ENCODE measurements around the gene NPR2. TPM values are rescaled to one million over a fixed set of nuclear protein-coding genes. Genes with fewer than 3 reads are reported as not detected.

Gene NPR2
- total RNA-seq, 2 experiments from 2014 or later, result 12.4 to 13.4 TPM

DNA sequence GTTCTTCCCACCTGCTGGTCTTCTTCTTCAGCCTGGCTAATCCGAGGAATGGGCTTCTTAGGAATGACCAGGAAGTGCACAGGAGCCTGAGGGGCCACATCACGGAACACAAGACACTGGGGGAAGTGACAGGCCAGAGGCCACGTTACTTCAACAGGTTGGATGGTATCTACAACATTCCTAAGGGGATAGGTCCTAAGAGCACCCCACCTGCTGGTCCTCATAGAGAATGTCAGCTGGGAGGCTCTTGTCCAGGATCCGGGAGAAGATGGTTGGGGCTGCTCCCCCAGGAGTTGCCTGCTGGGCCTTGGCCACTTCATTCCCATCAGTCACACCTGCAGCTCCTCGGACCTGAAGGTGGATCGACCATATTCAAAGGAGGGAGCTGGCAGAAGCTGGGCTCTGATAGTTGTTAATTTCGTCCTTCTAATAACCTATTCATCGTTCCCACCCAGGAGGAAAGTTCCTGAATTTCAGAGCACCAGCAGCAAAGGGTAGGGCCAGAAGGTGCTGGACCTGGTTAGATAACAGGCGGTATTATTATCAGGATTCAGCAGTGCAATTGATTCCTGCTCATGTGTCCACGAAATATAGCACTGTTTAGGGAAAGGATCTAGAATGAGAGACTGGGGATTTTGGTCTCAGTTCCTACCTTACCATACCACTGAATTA, 22.2 kb downstream of the NPR2 start:
- ATAC-seq (no peak), DNase-seq (no peak)
- Mint-ChIP-seq H3K4me1 (peaks cover 44% of the 10 kb centered on the region), H3K36me3 (peaks cover 2% of the 10 kb centered on the region), H3K27me3 (peaks cover 2% of the 10 kb centered on the region), H3K9me3 (ENCODE audit: low read depth) (no peaks in the 10 kb centered on the region), H3K27ac (peak overlapping the region; percentile 97), H3K4me3 (peak overlapping the region; percentile 84)
- CTCF ChIA-PET, result interaction anchor here (1.0 to 3.2 kb wide), 10 partner anchors 9 to 210 kb away, joined by 3 to 13 read pairs (median 5); partner anchors contain the start of genes GBA2 and RGP1

DNA sequence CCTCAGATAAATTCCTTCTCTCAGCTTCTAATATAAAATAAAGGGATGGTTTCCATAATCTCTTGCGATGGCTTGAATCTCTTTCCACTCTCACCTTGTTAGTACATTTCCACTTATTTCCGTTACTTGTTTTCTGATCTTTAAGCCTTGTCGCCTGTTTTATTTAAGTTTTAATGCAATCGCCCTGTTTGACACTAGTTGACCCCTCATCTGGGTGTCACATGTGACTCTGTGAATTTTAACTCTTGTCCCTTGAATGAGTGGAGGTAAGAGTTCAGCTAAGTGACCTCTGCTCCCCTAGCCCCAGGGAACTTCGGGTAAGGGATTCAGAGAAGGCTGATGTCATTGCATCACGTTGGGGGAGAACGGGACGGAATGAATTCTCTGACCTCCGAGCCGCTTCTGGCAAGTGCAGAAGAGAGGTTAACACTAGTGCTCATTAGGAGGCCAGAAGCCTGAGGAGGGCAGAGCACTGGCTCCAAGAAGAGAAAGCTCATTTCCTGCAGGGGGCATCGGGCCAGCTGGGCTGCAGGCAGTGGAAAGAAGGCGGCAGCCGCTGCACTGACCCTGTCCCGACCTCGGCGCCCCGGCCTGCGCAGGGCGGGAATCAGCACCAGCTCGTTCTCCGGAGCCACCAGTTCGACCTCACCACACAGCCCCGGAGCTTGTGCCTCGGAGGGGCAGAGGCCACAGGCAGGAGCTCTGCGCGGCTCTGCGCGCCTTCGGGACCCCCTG, 22.9 kb downstream of the NPR2 start:
- Mint-ChIP-seq H3K4me3 (peak overlapping the region; percentile 84), H3K27me3 (peaks cover 2% of the 10 kb centered on the region), H3K36me3 (peaks cover 2% of the 10 kb centered on the region), H3K9me3 (ENCODE audit: low read depth) (no peaks in the 10 kb centered on the region), H3K27ac (peak overlapping the region; percentile 97), H3K4me1 (peaks cover 44% of the 10 kb centered on the region)
- CTCF ChIA-PET, result interaction anchor here (0.8 to 3.2 kb wide), 11 partner anchors 9 to 210 kb away, joined by 3 to 13 read pairs (median 3); partner anchors contain the start of genes CREB3, GBA2, RGP1 and TLN1
- DNase-seq, result peak; percentile 79
- peak; percentile 8 for ATAC-seq

DNA sequence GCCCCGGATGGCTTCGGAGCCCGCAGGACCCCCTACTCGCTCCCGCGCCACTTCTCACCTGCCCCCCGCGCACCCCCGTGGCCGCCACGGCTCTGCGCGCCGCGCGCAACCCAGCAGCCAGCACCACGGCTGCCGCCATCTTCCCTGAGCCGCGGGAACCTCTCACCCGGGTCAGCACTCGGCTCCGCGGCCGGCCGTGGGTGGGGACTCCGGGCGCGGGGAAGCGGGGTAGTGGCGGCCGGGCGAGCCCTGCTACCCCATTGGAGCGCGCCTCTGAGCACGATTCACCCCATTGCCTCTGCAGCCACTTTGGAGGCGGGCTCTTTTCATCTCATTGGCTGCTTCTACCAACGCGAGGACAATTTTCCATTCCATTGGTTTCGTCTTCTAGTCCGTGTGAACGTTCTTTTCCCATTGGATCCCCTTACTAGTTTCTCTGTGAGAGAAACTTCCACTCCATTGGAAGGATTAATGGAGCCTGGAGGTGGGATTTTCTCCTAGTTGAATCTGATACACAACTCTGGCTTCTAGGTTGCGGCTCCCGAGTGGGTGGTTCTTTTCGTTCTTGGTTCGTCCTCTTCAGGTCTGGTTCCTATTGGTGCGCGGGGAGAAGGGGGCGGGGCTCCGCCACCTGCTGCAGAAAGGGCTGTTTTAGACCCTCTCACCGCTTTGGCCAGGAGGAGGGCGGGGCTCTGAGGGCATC, 23.6 kb downstream of the NPR2 start, which contains the start of gene HINT2:
Gene HINT2, minus strand, starts transcription at position 202 of the 703 bp plus-strand sequence. Its CDS starts 63 bp downstream, at position 139.
- peaks cover 45% of the 10 kb centered on the region for H3K4me1 Mint-ChIP-seq
- DNase-seq (peak; percentile 100), ATAC-seq (peak; percentile 83)
- H3K9me3 Mint-ChIP-seq (ENCODE audit: low read depth), result no peaks in the 10 kb centered on the region
- peak within 1 kb of the TSS; percentile 97 for H3K27ac Mint-ChIP-seq
- CTCF ChIA-PET, result interaction anchor here (0.8 to 3.2 kb wide), 13 partner anchors 8 to 211 kb away, joined by 3 to 14 read pairs (median 3); partner anchors contain the start of genes CREB3, GBA2, RGP1 and TLN1
- H3K27me3 Mint-ChIP-seq, result peaks cover 2% of the 10 kb centered on the region
- H3K4me3 Mint-ChIP-seq, result peak within 1 kb of the TSS; percentile 84
- H3K36me3 Mint-ChIP-seq, result no peaks in the 10 kb centered on the region

DNA sequence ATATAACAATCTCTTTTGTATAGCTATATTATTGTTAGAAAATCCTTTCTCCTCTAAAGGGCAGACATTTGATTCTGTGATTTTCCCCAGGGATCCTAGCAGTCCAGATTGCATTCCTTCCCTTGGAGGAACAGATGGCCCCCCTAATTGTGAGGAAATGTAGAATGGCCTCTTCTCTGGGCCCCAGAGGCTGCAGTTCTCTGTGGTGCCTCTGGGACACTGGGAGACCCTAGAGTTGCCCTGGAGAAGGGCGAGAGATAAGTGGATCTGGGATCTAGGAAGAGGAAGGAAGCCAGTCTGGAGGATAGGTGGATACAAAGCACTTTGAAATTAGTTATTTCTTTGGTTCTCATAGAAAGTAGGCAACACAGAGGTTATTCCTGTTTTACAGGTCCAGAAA, 25.3 kb downstream of the NPR2 start:
- H3K36me3 Mint-ChIP-seq, result no peaks in the 10 kb centered on the region
- CTCF ChIA-PET, result interaction anchor here (1.5 kb wide), 1 partner anchor 9 kb away, joined by 14 read pairs; no protein-coding TSS in a partner anchor
- no peak for DNase-seq
- no peak overlapping the region for H3K4me3 Mint-ChIP-seq
- peaks cover 32% of the 10 kb centered on the region for H3K4me1 Mint-ChIP-seq
- ATAC-seq, result no peak
- no peak overlapping the region for H3K27ac Mint-ChIP-seq
- no peaks in the 10 kb centered on the region for H3K9me3 Mint-ChIP-seq (ENCODE audit: low read depth)
- peaks cover 2% of the 10 kb centered on the region for H3K27me3 Mint-ChIP-seq

DNA sequence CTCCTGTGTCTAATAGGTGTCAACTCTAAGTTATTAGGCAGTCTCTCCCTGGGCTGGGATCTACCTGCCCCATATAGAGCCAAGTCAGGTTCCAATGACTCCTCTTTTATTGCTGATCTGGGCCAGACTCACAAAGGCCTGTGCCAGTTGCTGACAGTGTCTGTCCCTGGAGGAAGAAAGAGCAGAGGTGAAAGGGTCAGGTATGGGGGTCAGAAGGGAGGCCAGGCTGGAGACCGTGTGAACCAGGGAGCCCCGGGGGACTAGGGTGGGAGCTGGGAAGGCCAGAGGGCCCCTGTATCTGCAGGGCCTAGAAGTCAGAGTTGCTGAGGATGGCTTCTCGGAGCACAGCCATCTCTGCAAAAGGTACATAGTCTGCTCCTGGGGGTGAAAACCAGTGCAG, 26.9 kb downstream of the NPR2 start:
- CTCF ChIA-PET, result no interaction called here
- H3K36me3 Mint-ChIP-seq, result no peaks in the 10 kb centered on the region
- no peak overlapping the region for H3K27ac Mint-ChIP-seq
- DNase-seq (no peak), ATAC-seq (no peak)
- no peaks in the 10 kb centered on the region for H3K27me3 Mint-ChIP-seq
- H3K9me3 Mint-ChIP-seq (ENCODE audit: low read depth), result no peaks in the 10 kb centered on the region
- no peak overlapping the region for H3K4me3 Mint-ChIP-seq
- peaks cover 17% of the 10 kb centered on the region for H3K4me1 Mint-ChIP-seq

DNA sequence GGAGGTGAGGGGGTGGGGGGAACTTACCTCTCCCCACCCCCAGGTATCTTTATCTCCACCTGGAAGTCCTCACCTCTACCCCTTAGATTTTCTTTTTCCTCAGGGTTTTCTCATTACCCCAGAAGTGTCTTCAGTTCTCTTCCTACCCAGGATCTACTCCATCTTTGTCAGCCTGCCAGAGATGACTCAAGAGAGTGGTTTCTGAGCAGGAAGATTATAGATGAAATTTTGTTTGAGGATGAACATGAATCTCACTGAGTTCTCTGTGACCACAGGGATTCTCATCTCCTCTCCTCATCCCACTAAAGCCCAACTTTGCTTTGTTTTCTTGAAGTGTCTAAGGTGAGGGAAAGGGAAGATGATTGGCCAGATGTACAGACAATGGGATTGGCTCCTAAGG, 28.7 kb downstream of the NPR2 start:
- Mint-ChIP-seq H3K9me3 (ENCODE audit: low read depth) (no peaks in the 10 kb centered on the region), H3K27ac (no peak overlapping the region), H3K4me1 (peaks cover 7% of the 10 kb centered on the region), H3K36me3 (no peaks in the 10 kb centered on the region), H3K4me3 (no peak overlapping the region), H3K27me3 (no peaks in the 10 kb centered on the region)
- no peak for DNase-seq
- CTCF ChIA-PET, result no interaction called here
- no peak for ATAC-seq

DNA sequence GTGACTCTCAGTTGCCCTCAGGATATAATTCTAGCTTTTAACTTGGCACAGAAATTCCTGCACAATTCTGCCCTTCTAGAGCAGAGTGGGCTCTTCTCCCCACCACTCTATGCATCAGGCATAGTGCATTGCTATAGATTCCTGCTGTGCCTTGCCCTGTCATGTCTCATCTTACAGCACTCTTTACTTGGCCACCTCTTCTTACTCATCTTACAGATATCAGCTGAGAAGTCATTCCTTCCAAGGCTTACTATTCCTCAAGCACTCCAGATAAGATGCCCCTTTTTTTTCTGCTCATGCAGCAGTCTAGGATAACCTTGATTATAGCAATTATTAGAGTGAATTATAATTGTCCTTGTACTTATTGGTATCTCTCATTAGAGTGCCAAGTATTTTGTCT, 31.5 kb downstream of the NPR2 start:
- CTCF ChIA-PET, result interaction anchor here (0.9 to 2.4 kb wide), 3 partner anchors 10 to 59 kb away, joined by 3 to 13 read pairs (median 8); partner anchors contain the start of gene SPAG8
- Mint-ChIP-seq H3K27ac (no peak overlapping the region), H3K36me3 (no peaks in the 10 kb centered on the region), H3K27me3 (peaks cover 4% of the 10 kb centered on the region), H3K9me3 (ENCODE audit: low read depth) (no peaks in the 10 kb centered on the region), H3K4me1 (peaks cover 8% of the 10 kb centered on the region), H3K4me3 (no peak overlapping the region)
- DNase-seq (no peak), ATAC-seq (no peak)

DNA sequence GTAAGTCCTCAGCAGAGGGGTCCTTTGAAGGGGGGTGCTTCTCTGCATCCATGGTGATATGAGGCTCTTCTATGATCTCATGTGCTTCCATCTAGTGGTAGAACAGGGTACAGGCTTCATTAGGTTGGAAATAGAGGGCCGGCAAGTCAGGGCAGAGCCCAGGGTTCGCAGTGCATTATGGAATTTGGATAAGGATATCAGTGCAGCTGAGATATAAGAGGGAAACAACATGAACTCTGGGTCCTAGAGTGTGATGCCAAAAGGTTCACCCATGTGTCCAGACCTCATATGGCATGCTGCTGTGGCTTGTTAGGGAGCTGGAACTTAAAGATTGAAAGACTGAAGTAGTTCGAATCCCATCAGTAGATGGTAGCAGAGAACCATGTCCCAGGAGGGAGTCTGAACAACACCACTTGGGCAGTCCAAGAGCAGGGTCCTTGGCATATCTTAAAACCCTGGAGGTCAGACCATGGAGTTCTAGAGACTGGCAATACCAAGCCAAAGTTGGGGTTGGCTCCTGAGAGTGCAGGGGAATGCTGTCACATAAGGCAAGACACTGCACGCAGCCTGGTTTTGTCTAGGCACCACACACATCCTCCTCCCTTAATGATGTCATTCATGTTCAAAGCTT, 34.8 kb downstream of the NPR2 start:
- peak; percentile 26 for ATAC-seq
- Mint-ChIP-seq H3K36me3 (no peaks in the 10 kb centered on the region), H3K4me1 (peaks cover 19% of the 10 kb centered on the region), H3K27me3 (peaks cover 4% of the 10 kb centered on the region), H3K27ac (no peak overlapping the region), H3K9me3 (ENCODE audit: low read depth) (no peaks in the 10 kb centered on the region), H3K4me3 (no peak overlapping the region)
- CTCF ChIA-PET, result interaction anchor here (0.7 to 5.9 kb wide), 37 partner anchors 9 to 222 kb away, joined by 3 to 74 read pairs (median 5); partner anchors contain the start of genes HINT2 and SPAG8
- peak; percentile 53 for DNase-seq

DNA sequence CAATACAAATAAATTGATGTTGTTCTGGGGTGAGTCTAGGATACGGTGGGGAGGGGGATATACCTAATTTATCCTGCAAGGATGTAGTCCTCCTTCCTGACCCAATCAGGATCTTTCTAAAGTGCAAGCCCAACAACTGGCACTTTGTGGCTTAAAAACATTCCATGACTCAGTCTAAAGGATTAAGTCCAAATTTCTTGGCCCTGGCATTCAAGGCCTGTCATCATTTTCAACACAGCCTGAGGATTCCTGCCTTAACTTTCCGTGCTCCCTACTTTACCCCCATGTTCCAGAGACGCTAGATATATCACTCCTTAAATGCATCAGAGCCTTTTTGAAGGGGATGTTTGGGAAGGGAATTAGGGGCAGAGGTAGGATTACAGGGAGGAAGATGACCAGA, 36.1 kb downstream of the NPR2 start:
- no peak for ATAC-seq
- DNase-seq, result no peak
- Mint-ChIP-seq H3K36me3 (no peaks in the 10 kb centered on the region), H3K27ac (no peak overlapping the region), H3K4me3 (no peak overlapping the region), H3K9me3 (ENCODE audit: low read depth) (no peaks in the 10 kb centered on the region), H3K27me3 (peaks cover 4% of the 10 kb centered on the region), H3K4me1 (peaks cover 19% of the 10 kb centered on the region)
- CTCF ChIA-PET, result interaction anchor here (1.6 to 5.9 kb wide), 7 partner anchors 8 to 78 kb away, joined by 5 to 74 read pairs (median 9); no protein-coding TSS in a partner anchor

DNA sequence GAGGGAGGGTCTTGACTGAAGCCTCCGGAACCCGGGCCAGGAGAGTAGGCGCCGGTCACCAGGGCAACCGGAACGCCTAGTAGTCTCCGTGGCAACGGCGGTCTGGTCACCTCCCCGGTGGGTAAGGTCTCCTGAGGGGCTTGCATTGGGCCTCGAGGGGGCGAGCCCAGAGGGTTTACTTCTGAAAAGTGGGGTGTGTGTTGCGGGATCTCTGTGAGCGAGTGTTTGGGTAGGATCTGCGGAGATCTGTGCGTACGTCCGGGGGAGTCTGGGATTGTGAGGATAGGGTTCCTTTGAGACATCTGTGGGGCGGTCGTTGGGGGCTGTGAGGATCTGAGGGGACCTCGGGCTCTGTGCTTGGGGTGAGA, 37.3 kb downstream of the NPR2 start, which contains the start of gene FAM221B:
Gene FAM221B, minus strand, starts transcription at position 17 of the 368 bp plus-strand sequence. CDS start 2,571 bp downstream, outside the sequence.
- peak; percentile 57 for DNase-seq
- Mint-ChIP-seq H3K36me3 (no peaks in the 10 kb centered on the region), H3K27ac (peak within 1 kb of the TSS; percentile 85), H3K4me1 (peaks cover 19% of the 10 kb centered on the region), H3K27me3 (peaks cover 4% of the 10 kb centered on the region), H3K9me3 (ENCODE audit: low read depth) (no peaks in the 10 kb centered on the region), H3K4me3 (peak within 1 kb of the TSS; percentile 87)
- CTCF ChIA-PET, result interaction anchor here (0.7 to 5.9 kb wide), 6 partner anchors 23 to 1278 kb away, joined by 3 to 74 read pairs (median 4); partner anchors contain the start of gene NPR2
- ATAC-seq, result no peak

DNA sequence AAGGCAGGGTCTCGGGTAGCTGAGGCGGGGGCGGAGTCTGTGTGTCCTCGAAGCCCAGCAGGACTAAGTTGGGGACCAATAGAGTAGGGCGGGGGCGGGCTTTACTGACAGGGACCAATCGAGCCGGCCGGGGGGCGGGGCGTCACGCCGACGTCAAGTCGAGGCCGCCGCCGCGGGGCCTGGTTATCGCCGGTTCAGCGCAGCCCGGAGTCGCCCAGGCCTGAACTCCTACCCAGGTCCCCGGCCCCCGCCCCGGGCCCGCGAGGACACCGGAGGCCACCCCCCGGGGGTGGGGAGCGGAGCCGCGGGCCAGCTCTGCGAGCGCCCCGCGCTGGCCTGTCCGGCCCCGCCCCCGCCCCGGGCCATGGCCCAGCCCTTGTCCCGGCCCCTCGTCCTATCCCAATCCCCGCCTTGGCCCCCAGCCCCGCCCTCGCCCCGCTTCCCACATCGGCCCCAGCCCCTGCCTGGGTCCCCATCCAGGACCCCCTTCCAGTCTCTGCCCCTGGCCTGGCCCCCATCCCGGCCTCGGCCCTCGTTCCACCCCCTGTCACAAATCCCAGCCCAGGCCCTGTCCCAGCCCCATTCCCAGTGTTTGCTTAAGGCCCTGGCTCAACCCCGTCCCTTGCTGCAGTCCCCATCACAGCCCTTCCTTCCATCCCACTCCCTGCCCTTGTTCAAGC, 37.8 kb downstream of the NPR2 start, which contains the start of gene TMEM8B:
Gene TMEM8B, plus strand, starts transcription at position 145 of the 680 bp plus-strand sequence. Its CDS starts 220 bp downstream, at position 365.
- ATAC-seq, result peak; percentile 95
- Mint-ChIP-seq H3K36me3 (no peaks in the 10 kb centered on the region), H3K9me3 (ENCODE audit: low read depth) (no peaks in the 10 kb centered on the region), H3K4me3 (peak within 1 kb of the TSS; percentile 87), H3K27me3 (peaks cover 4% of the 10 kb centered on the region), H3K27ac (peak within 1 kb of the TSS; percentile 85), H3K4me1 (peaks cover 19% of the 10 kb centered on the region)
- peak; percentile 96 for DNase-seq
- CTCF ChIA-PET, result interaction anchor here (0.7 to 5.9 kb wide), 6 partner anchors 23 to 1279 kb away, joined by 3 to 74 read pairs (median 4); partner anchors contain the start of gene NPR2

DNA sequence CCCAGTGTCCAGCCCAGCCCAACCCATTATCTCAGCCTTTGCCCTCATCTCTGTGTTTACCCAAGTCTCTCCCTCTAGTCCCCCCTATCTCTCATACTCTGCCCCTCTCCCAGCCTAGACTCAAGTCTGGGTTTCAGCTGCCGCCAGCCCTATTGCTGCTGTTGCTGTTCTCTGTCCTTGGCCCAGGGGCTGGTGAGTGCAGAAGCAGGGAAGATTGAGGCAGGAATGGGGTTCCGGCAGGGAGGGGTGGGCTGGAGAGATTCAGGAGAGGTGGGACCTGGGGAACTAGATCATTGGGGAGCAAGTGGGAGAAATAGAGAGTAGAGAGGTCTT, 38.3 kb downstream of the NPR2 start:
- peak overlapping the region; percentile 69 for H3K27ac Mint-ChIP-seq
- peaks cover 24% of the 10 kb centered on the region for H3K4me1 Mint-ChIP-seq
- peak overlapping the region; percentile 65 for H3K4me3 Mint-ChIP-seq
- H3K27me3 Mint-ChIP-seq, result peaks cover 4% of the 10 kb centered on the region
- CTCF ChIA-PET, result interaction anchor here (1.4 to 5.9 kb wide), 4 partner anchors 38 to 53 kb away, joined by 3 to 74 read pairs (median 4); partner anchors contain the start of gene NPR2
- DNase-seq (no peak), ATAC-seq (no peak)
- H3K36me3 Mint-ChIP-seq, result no peaks in the 10 kb centered on the region
- H3K9me3 Mint-ChIP-seq (ENCODE audit: low read depth), result no peaks in the 10 kb centered on the region
